Measurements from ENCODE around the gene HERC3. TPM values are rescaled to one million over a fixed set of nuclear protein-coding genes. Genes with fewer than 3 reads are reported as not detected.
"Not testable (repeated sequence)": the region's sequence is repeated elsewhere in the genome, so short reads cannot be mapped to it uniquely, and the experiment has no call there.

The HERC3 gene
- total RNA-seq, 1 experiment from 2014 or later, result 17.3 TPM

DNA sequence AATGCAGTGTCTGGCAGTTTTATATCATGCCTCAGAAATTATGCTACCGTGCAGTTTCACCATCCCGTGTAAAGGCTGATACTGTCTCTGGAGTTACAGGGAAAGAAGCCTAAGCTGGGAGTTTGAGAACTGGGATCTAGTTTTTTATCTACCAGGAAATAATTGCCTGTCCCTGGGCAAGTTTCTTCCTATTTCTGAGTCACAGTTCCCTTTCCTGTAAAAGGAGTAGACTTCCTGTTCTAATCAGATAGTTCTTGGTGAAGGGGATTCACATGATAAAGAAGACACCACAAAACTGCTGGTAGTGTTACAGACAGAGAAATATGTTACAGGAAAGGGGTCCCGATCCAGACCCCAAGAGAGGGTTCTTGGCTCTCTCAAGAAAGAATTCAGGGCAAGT lies 17.1 kb downstream of the HERC3 start:
- Mint-ChIP-seq H3K4me1 (ENCODE audit: low read depth, unreplicated experiment) (peaks cover 42% of the 10 kb centered on the region), H3K36me3 (ENCODE audit: insufficient read depth, unreplicated experiment) (peaks cover 11% of the 10 kb centered on the region), H3K9me3 (ENCODE audit: low read depth, unreplicated experiment) (peaks cover 5% of the 10 kb centered on the region), H3K27ac (ENCODE audit: unreplicated experiment) (no peak overlapping the region), H3K27me3 (ENCODE audit: unreplicated experiment) (no peaks in the 10 kb centered on the region), H3K4me3 (ENCODE audit: low read depth, unreplicated experiment) (no peak overlapping the region)
- no peak for DNase-seq
- BruUV-seq (replicated peaks), result no TSS peak
- TF ChIP-seq, protein P1, sequence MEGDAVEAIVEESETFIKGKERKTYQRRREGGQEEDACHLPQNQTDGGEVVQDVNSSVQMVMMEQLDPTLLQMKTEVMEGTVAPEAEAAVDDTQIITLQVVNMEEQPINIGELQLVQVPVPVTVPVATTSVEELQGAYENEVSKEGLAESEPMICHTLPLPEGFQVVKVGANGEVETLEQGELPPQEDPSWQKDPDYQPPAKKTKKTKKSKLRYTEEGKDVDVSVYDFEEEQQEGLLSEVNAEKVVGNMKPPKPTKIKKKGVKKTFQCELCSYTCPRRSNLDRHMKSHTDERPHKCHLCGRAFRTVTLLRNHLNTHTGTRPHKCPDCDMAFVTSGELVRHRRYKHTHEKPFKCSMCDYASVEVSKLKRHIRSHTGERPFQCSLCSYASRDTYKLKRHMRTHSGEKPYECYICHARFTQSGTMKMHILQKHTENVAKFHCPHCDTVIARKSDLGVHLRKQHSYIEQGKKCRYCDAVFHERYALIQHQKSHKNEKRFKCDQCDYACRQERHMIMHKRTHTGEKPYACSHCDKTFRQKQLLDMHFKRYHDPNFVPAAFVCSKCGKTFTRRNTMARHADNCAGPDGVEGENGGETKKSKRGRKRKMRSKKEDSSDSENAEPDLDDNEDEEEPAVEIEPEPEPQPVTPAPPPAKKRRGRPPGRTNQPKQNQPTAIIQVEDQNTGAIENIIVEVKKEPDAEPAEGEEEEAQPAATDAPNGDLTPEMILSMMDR (IDR thresholded peaks at IDR 0.05; ENCODE audit: unreplicated experiment), result no peak
- intact Hi-C loops (cut with micrococcal nuclease; ENCODE audit: unreplicated experiment), result no loop called here
- CTCF ChIA-PET, result no interaction called here

DNA sequence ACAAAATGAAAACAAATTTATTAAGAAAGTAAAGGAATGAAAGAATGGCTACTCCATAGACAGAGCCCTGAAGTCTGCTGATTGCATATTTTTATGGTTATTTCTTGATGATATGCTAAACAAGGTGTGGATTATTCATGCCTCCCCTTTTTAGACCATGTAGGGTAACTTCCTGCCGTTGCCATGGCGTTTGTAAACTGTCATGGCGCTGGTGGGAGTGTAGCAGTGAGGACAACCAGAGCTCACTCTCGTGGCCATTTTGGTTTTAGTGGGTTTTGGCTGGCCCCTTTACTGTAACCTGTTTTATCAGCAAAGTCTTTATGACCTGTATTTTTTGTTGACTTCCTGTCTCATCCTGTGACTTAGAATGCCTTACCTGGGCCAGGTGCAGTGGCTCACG lies 17.5 kb downstream of the HERC3 start:
- DNase-seq; H3K27ac Mint-ChIP-seq (ENCODE audit: unreplicated experiment); H3K27me3 Mint-ChIP-seq (ENCODE audit: unreplicated experiment); intact Hi-C loops (cut with micrococcal nuclease; ENCODE audit: unreplicated experiment); H3K9me3 Mint-ChIP-seq (ENCODE audit: low read depth, unreplicated experiment); BruUV-seq (replicated peaks); H3K4me3 Mint-ChIP-seq (ENCODE audit: low read depth, unreplicated experiment): not testable (repeated sequence)
- CTCF ChIA-PET, result interaction anchor here (0.6 kb wide), 1 partner anchor 49 kb away, joined by 3 read pairs; no protein-coding TSS in a partner anchor
- peaks cover 46% of the 10 kb centered on the region for H3K4me1 Mint-ChIP-seq (ENCODE audit: low read depth, unreplicated experiment)
- peaks cover 11% of the 10 kb centered on the region for H3K36me3 Mint-ChIP-seq (ENCODE audit: insufficient read depth, unreplicated experiment)

DNA sequence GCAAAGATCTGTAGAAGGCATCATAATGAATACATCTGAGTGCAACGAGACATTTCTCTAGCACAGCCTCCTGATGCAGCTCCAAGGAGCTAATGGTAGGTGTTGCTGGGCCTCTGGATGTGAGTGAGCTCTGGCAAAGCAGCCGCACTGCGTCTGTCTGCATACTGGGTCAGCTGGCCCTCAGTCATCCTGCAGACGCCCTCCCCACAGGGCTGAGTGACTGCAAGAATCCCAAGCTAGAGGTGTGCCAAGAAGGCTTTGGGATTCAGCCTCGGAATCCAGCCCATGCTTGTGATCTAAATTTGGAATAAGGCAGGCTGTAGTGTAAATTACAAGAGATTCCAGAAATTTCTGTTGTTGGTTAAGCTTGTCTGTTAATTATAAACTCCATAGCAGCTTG lies 18.5 kb downstream of the HERC3 start:
- CTCF ChIA-PET, result interaction anchor here (0.6 to 1.2 kb wide), 2 partner anchors 9 to 1411 kb away, joined by 3 read pairs; no protein-coding TSS in a partner anchor
- H3K4me3 Mint-ChIP-seq (ENCODE audit: low read depth, unreplicated experiment), result peak overlapping the region; percentile 50

DNA sequence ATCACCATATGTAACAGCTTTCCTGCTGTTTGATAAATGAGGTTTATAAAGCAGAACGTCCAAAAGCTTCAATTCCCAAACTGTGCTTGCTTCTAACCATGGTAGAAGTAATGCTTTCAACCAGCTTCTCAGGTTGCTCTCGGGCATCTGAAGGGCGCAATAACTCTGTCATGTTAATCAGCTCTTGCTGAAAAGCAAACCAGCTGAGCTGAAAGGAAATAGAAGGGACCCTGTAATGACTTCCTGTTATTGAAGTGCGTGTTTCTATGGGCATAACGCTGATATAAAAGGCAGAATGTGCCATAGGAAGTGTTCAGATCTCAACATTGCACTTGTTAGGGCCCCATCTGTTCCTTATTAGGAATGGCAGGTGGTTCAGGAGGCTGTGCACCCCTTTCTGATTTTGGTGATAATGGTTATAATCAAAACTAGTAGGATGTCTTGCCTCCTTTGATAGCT lies 21.2 kb downstream of the HERC3 start:
- no peaks in the 10 kb centered on the region for H3K27me3 Mint-ChIP-seq (ENCODE audit: unreplicated experiment)
- H3K36me3 Mint-ChIP-seq (ENCODE audit: insufficient read depth, unreplicated experiment), result peaks cover 6% of the 10 kb centered on the region
- TF ChIP-seq, protein P1 (IDR thresholded peaks at IDR 0.05; ENCODE audit: unreplicated experiment), result no peak
- CTCF ChIA-PET, result interaction anchor here (0.8 to 1.8 kb wide), 5 partner anchors 20 to 415 kb away, joined by 3 to 10 read pairs (median 4); no protein-coding TSS in a partner anchor
- no peaks in the 10 kb centered on the region for H3K9me3 Mint-ChIP-seq (ENCODE audit: low read depth, unreplicated experiment)
- peak overlapping the region; percentile 30 for H3K4me3 Mint-ChIP-seq (ENCODE audit: low read depth, unreplicated experiment)
- peak; percentile 13 for DNase-seq
- H3K4me1 Mint-ChIP-seq (ENCODE audit: low read depth, unreplicated experiment), result peaks cover 49% of the 10 kb centered on the region
- BruUV-seq (replicated peaks), result no TSS peak
- peak overlapping the region; percentile 98 for H3K27ac Mint-ChIP-seq (ENCODE audit: unreplicated experiment)
- intact Hi-C loops (cut with micrococcal nuclease; ENCODE audit: unreplicated experiment), result no loop called here

More for the DNA sequence above, 18.5 kb downstream of the HERC3 start:
- intact Hi-C loops (cut with micrococcal nuclease; ENCODE audit: unreplicated experiment), result no loop called here
- H3K27me3 Mint-ChIP-seq (ENCODE audit: unreplicated experiment), result no peaks in the 10 kb centered on the region
- no TSS peak for BruUV-seq (replicated peaks)
- peak; percentile 25 for DNase-seq
- H3K9me3 Mint-ChIP-seq (ENCODE audit: low read depth, unreplicated experiment), result peaks cover 5% of the 10 kb centered on the region
- peaks cover 49% of the 10 kb centered on the region for H3K4me1 Mint-ChIP-seq (ENCODE audit: low read depth, unreplicated experiment)
- peak overlapping the region; percentile 98 for H3K27ac Mint-ChIP-seq (ENCODE audit: unreplicated experiment)
- peaks cover 11% of the 10 kb centered on the region for H3K36me3 Mint-ChIP-seq (ENCODE audit: insufficient read depth, unreplicated experiment)
- TF ChIP-seq, protein P1 (IDR thresholded peaks at IDR 0.05; ENCODE audit: unreplicated experiment), result no peak

DNA sequence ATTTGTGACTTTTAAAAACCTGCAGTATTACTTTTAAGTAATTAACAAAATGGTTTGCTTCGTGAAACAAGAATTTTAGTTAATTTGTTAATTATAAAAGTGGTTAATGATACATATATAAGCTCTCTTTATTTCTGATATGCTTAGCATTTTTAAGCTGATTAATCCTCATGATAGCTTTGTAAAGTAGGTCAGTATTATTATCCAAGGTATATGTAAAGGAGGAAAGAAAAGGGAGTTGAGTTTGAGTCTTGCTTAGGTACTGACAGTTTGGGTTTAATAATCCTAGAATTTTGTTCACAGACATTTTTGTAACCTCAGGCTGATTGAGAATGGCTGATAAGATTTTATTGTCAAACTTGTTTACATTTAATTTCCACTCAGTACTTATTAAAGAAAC lies 21.8 kb downstream of the HERC3 start:
- Mint-ChIP-seq H3K4me1 (ENCODE audit: low read depth, unreplicated experiment) (peaks cover 49% of the 10 kb centered on the region), H3K4me3 (ENCODE audit: low read depth, unreplicated experiment) (no peak overlapping the region), H3K36me3 (ENCODE audit: insufficient read depth, unreplicated experiment) (peaks cover 6% of the 10 kb centered on the region), H3K9me3 (ENCODE audit: low read depth, unreplicated experiment) (no peaks in the 10 kb centered on the region), H3K27me3 (ENCODE audit: unreplicated experiment) (no peaks in the 10 kb centered on the region), H3K27ac (ENCODE audit: unreplicated experiment) (peak overlapping the region; percentile 98)
- no TSS peak for BruUV-seq (replicated peaks)
- TF ChIP-seq, protein P1 (IDR thresholded peaks at IDR 0.05; ENCODE audit: unreplicated experiment), result no peak
- CTCF ChIA-PET, result no interaction called here
- intact Hi-C loops (cut with micrococcal nuclease; ENCODE audit: unreplicated experiment), result no loop called here
- no peak for DNase-seq

All from Calu3 (cell line).